Measurements from ENCODE around the gene SVOPL.

GRCh38 chr7:138735399-138735798 is 34.2 kb upstream of the SVOPL start:
- TF ChIP-seq MAX (IDR thresholded peaks at IDR 0.05; ENCODE audit: low read depth, low read length) (no peak), TAF1 (IDR thresholded peaks at IDR 0.05; ENCODE audit: borderline replicate concordance, low read depth, low read length) (no peak), REST (IDR thresholded peaks at IDR 0.05; ENCODE audit: low read depth, low read length) (no peak), CTCF (IDR thresholded peaks at IDR 0.05 in 2 of 3, conservative IDR thresholded peaks at IDR 0.05 in 1 of 3; ENCODE audit: control insufficient read depth in 2 of 3, extremely low read depth in 1 of 3, insufficient read depth in 1 of 3, low read depth in 3 of 3, low read length in 3 of 3) (no peak)
